Endothelial cell of umbilical vein (primary cell): ENCODE data around the gene TSPAN17. TPM values are rescaled to one million over a fixed set of nuclear protein-coding genes. Genes with fewer than 3 reads are reported as not detected.

Experiments
- BruUV-seq: library from RNA; stranded (reverse); fragments of 400-500 nt; replicated peaks from 2 replicates; lab custom pipeline; 2021; lab: Mats Ljungman, UMichigan
- CTCF ChIA-PET: fragments of 300-600, 350-600 bp; sonication (Branson Sonifier 250); formaldehyde crosslinking; loops from one replicate; lab custom pipeline; 2021; ENCODE audit warnings: antibody characterized with exemption, inconsistent platforms; lab: Charles Lee
- POLR2A ChIA-PET: fragments of 300-600, 350-600 bp; sonication (Branson Sonifier 250); formaldehyde crosslinking; loops from one replicate; lab custom pipeline; 2021; ENCODE audit warnings: antibody characterized with exemption, inconsistent platforms; lab: Charles Lee
- DNase-seq: peaks from one replicate; pipeline ENCODE4 v3.0.0-alpha.2; 2011; ENCODE audit warnings: low read depth, low spot score
- FAIRE-seq: peaks from 2 replicates; lab custom pipeline; 2011; peaks lifted over from hg19 to GRCh38; lab: Jason Lieb, UNC
- H2AFZ ChIP-seq: 2 replicates; pipeline ENCODE4 v1.6.0; 2012; ENCODE audit warnings: low read depth, low read length, control low read depth, inconsistent platforms
- H3K27ac ChIP-seq: 2 replicates; pipeline ENCODE4 v1.5.1; 2011; ENCODE audit warnings: low read depth, mild to moderate bottlenecking, control low read depth, low read length, moderate library complexity; ENCODE audit not compliant: insufficient read depth
- H3K27me3 ChIP-seq, 2 experiments: 2 replicates each; pipeline versions ENCODE4 v1.6.0 to v1.6.1; 2011; ENCODE audit warnings: low read length in 2 of 2, mixed read lengths in 1 of 2; ENCODE audit not compliant: control insufficient read depth in 2 of 2, insufficient read depth in 2 of 2
- H3K36me3 ChIP-seq, 2 experiments: 2 replicates in 1 of 2; 3 replicates in 1 of 2; pipeline ENCODE4 v1.5.1; 2011; ENCODE audit warnings: low read length in 2 of 2, mild to moderate bottlenecking in 1 of 2, moderate library complexity in 1 of 2; ENCODE audit not compliant: control insufficient read depth in 2 of 2, insufficient read depth in 2 of 2; ENCODE audit errors: extremely low read depth in 1 of 2
- H3K4me1 ChIP-seq: 3 replicates; pipeline ENCODE4 v1.5.1; 2011; ENCODE audit warnings: mild to moderate bottlenecking, low read length; ENCODE audit not compliant: control insufficient read depth, insufficient read depth; ENCODE audit errors: extremely low read depth
- H3K4me2 ChIP-seq: 2 replicates; pipeline ENCODE4 v1.6.1; 2011; ENCODE audit warnings: low read length, control low read depth, mixed read lengths; ENCODE audit not compliant: insufficient read depth
- H3K4me3 ChIP-seq, 3 experiments: fragments of 200-600 bp in 1 of 3; sonication (generic), shearing (Covaris generic) in 1 of 3; replicated peaks in 1 of 3; 2 replicates each; pipeline ENCODE4 v1.5.1; 2011 to 2016; ENCODE audit warnings: control low read depth in 3 of 3, low read length in 3 of 3, mild to moderate bottlenecking in 2 of 3, inconsistent platforms in 1 of 3, low read depth in 1 of 3, moderate library complexity in 1 of 3; ENCODE audit not compliant: insufficient read depth in 1 of 3
- H3K79me2 ChIP-seq: 2 replicates; pipeline ENCODE4 v1.6.0; 2012; ENCODE audit warnings: low read length, inconsistent platforms; ENCODE audit not compliant: control insufficient read depth, insufficient read depth
- H3K9ac ChIP-seq: replicated peaks from 2 replicates; pipeline ENCODE3; 2011; ENCODE audit warnings: low read length, control low read depth; ENCODE audit not compliant: insufficient read depth; ENCODE audit errors: extremely low read depth
- H3K9me1 ChIP-seq: replicated peaks from 3 replicates; pipeline ENCODE4 v1.6.0; 2011; ENCODE audit warnings: mild to moderate bottlenecking, low read length; ENCODE audit not compliant: control insufficient read depth, insufficient read depth; ENCODE audit errors: extremely low read depth
- H3K9me3 ChIP-seq: replicated peaks from 2 replicates; pipeline ENCODE4 v1.5.1; 2012; ENCODE audit warnings: low read length, inconsistent platforms; ENCODE audit not compliant: control insufficient read depth, insufficient read depth
- H4K20me1 ChIP-seq: replicated peaks from 2 replicates; pipeline ENCODE3; 2011; ENCODE audit warnings: mild to moderate bottlenecking, low read length; ENCODE audit not compliant: control insufficient read depth, insufficient read depth; ENCODE audit errors: extremely low read depth
- EZH2 ChIP-seq: IDR thresholded peaks from 2 replicates; pipeline ENCODE4 v1.6.1; 2012; ENCODE audit warnings: borderline replicate concordance, low read depth, mild to moderate bottlenecking, moderate library complexity, low read length, inconsistent platforms; ENCODE audit not compliant: severe bottlenecking
- FOS ChIP-seq: IDR thresholded peaks from 2 replicates; pipeline ENCODE4 v1.6.1; 2011; ENCODE audit warnings: mild to moderate bottlenecking, low read length, moderate library complexity, borderline replicate concordance; ENCODE audit not compliant: insufficient read depth
- GATA2 ChIP-seq: IDR thresholded peaks from 2 replicates; pipeline ENCODE4 v1.7.0; 2011; ENCODE audit warnings: low read depth, mild to moderate bottlenecking, moderate library complexity, mixed read lengths, low read length; ENCODE audit not compliant: insufficient read length, insufficient read depth
- MYC ChIP-seq: IDR thresholded peaks from one replicate; pipeline ENCODE4 v1.6.1; 2011; ENCODE audit warnings: mild to moderate bottlenecking, low read depth, low read length
- POLR2AphosphoS5 ChIP-seq: IDR thresholded peaks from 2 replicates; pipeline ENCODE4 v1.6.1; 2012; ENCODE audit warnings: low read depth, mild to moderate bottlenecking, control low read depth, low read length, moderate library complexity; ENCODE audit not compliant: insufficient read depth
- dilution Hi-C: fragments of 300-500 bp; cut with MboI; formaldehyde crosslinking; loops from one replicate; pipeline ENCODE4 v1.15.0; 2019; ENCODE audit warnings: low sequenced_read_pairs; ENCODE audit not compliant: extremely low pct_ligation_motif_present
- intact Hi-C: fragments of 100-400 bp; cut with micrococcal nuclease; formaldehyde crosslinking; loops from one replicate; pipeline ENCODE4 v1.10.0; 2022
- polyA plus RNA-seq, 4 experiments: library from polyadenylated mRNA; depleted of rRNA in 3 of 4; stranded (reverse) in 3 of 4; unstranded in 1 of 4; fragments of >200 nt; gene quantifications; 2 replicates each; pipeline versions ENCODE4 v1.2.1 to v1.2.3, GENCODE V29; 2011 to 2012; ENCODE audit warnings: missing spikeins in 1 of 4
- total RNA-seq: library from RNA; stranded (reverse); gene quantifications from 2 replicates; pipeline ENCODE4 v1.2.3, GENCODE V29; 2021
- TF ChIP-seq, protein P1 (sequence below): IDR thresholded peaks from 2 replicates; pipeline ENCODE4 v1.6.1; 2011; ENCODE audit not compliant: insufficient read depth, insufficient read length
- TF ChIP-seq, protein P2 (sequence below), 2 donors: IDR thresholded peaks; 1 replicate in 1 of 2; 2 replicates in 1 of 2; pipeline ENCODE4 v1.5.1; 2011; ENCODE audit warnings: low read length in 2 of 2, mild to moderate bottlenecking in 2 of 2, moderate library complexity in 2 of 2, control low read depth in 1 of 2, inconsistent platforms in 1 of 2, low read depth in 1 of 2; ENCODE audit not compliant: insufficient read depth in 1 of 2; ENCODE audit errors: extremely low read depth in 1 of 2

Gene TSPAN17
- total and polyA plus RNA-seq, 2 donors (not counting 3 experiments of a cell fraction or from before 2014, with no cell fraction given), result 55.9 to 73.3 TPM

DNA sequence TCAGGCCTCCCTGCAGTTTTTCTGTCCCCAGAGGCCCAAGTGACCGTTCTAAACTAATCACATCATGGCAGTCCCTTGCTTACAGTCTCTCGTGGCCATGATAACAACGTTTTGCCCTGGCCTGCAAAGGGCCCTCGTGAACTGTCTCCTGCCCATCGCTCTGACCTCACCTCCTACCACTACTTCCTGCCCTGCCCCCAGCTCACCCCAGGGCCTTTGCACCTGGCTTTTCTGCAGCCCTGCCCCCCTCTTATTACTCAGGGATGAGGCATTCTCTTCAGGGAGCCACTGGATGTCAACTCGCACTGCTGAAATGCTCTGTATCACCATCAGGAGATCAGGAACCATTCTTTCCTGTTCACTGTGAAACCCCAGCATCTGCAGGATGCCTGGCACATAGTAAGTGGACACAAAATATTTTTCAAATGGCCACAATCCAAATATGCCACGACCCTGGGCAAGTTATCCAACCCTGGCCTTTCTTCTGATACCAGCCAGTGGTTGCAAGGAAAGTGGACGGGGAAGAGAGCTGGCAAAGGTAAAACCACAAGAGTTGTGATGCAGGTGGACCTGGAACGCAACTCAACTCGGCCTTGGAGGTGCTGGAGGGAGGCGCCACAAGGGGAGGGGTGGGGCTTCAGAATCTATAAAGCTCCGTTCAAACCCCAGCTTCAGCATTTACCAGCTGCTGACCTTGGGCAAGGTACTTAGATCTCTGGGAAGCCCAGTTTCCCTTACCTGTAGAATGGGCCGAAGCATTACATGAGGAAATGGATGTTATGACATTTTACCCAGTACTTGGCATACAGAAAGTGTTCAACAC, 18.7 kb upstream of the TSPAN17 start:
- H3K27ac ChIP-seq, result no peak overlapping the region
- FAIRE-seq (no peak), DNase-seq (no peak)
- H3K9me1 ChIP-seq, result no peaks in the 10 kb centered on the region
- H3K9me3 ChIP-seq, result no peaks in the 10 kb centered on the region
- ChIA-PET POLR2A (no interaction called here), CTCF (interaction anchor here (1.0 kb wide), 1 partner anchor 18 kb away, joined by 5 read pairs; the partner anchor contains the start of gene TSPAN17)
- no peaks in the 10 kb centered on the region for H3K79me2 ChIP-seq
- no peak overlapping the region for H3K9ac ChIP-seq
- H2AFZ ChIP-seq, result no peak overlapping the region
- intact Hi-C loops, result no loop called here
- no TSS peak for BruUV-seq
- dilution Hi-C loops, result no loop called here
- no peaks in the 10 kb centered on the region for H4K20me1 ChIP-seq
- H3K36me3 ChIP-seq, result no peaks in the 10 kb centered on the region
- TF ChIP-seq MYC (no peak), GATA2 (no peak), EZH2 (no peak), POLR2AphosphoS5 (no peak), FOS (no peak)
- TF ChIP-seq, protein P1, sequence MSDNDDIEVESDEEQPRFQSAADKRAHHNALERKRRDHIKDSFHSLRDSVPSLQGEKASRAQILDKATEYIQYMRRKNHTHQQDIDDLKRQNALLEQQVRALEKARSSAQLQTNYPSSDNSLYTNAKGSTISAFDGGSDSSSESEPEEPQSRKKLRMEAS, result no peak
- TF ChIP-seq, protein P2, sequence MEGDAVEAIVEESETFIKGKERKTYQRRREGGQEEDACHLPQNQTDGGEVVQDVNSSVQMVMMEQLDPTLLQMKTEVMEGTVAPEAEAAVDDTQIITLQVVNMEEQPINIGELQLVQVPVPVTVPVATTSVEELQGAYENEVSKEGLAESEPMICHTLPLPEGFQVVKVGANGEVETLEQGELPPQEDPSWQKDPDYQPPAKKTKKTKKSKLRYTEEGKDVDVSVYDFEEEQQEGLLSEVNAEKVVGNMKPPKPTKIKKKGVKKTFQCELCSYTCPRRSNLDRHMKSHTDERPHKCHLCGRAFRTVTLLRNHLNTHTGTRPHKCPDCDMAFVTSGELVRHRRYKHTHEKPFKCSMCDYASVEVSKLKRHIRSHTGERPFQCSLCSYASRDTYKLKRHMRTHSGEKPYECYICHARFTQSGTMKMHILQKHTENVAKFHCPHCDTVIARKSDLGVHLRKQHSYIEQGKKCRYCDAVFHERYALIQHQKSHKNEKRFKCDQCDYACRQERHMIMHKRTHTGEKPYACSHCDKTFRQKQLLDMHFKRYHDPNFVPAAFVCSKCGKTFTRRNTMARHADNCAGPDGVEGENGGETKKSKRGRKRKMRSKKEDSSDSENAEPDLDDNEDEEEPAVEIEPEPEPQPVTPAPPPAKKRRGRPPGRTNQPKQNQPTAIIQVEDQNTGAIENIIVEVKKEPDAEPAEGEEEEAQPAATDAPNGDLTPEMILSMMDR (IDR thresholded peaks at IDR 0.05; ENCODE audit: extremely low read depth in 1 of 2, insufficient read depth in 1 of 2, low read depth in 1 of 2, low read length in 2 of 2), result no peak
- H3K27me3 ChIP-seq, result peaks cover 54 to 60% of the 10 kb centered on the region in 2 experiments
- no peak overlapping the region for H3K4me2 ChIP-seq
- H3K4me3 ChIP-seq, result no peak overlapping the region
- H3K4me1 ChIP-seq, result no peaks in the 10 kb centered on the region
